Mesendoderm (in vitro differentiated cells): Measurements from ENCODE around the gene ADAM10.
A peak's percentile ranks its signal among the peaks of the same experiment; 100 is the strongest.

Experiments
- DNase-seq: peaks from one replicate; pipeline ENCODE4 v3.0.0; 2013
- H2AK5ac ChIP-seq: 2 replicates; pipeline ENCODE4 v1.6.1; 2013; ENCODE audit warnings: low read length, inconsistent platforms
- H2BK120ac ChIP-seq: 2 replicates; pipeline ENCODE4 v1.6.1; 2013; ENCODE audit warnings: low read depth, mild to moderate bottlenecking, low read length, moderate library complexity, mixed read lengths
- H2BK15ac ChIP-seq: replicated peaks from 2 replicates; pipeline ENCODE4 v1.6.1; 2013; ENCODE audit warnings: low read depth, mild to moderate bottlenecking, moderate library complexity
- H2BK5ac ChIP-seq: 2 replicates; pipeline ENCODE4 v1.6.1; 2013; ENCODE audit warnings: low read length, inconsistent platforms
- H3K18ac ChIP-seq: 2 replicates; pipeline ENCODE4 v1.6.1; 2013; ENCODE audit warnings: mild to moderate bottlenecking, low read length, mixed read lengths
- H3K23ac ChIP-seq: one replicate; pipeline ENCODE4 v1.6.1; 2013; ENCODE audit warnings: low read length
- H3K27ac ChIP-seq: 2 replicates; pipeline ENCODE4 v1.5.1; 2013; ENCODE audit warnings: low read depth, mild to moderate bottlenecking, inconsistent platforms, low read length, moderate library complexity
- H3K27me3 ChIP-seq: 2 replicates; pipeline ENCODE4 v1.6.1; 2013; ENCODE audit warnings: low read length, control low read depth, mild to moderate bottlenecking, inconsistent platforms; ENCODE audit not compliant: insufficient read depth, poor library complexity
- H3K36me3 ChIP-seq: 2 replicates; pipeline ENCODE4 v1.6.1; 2013; ENCODE audit warnings: low read length, inconsistent platforms; ENCODE audit not compliant: control insufficient read depth, insufficient read depth
- H3K4ac ChIP-seq: one replicate; pipeline ENCODE4 v1.6.1; 2013; ENCODE audit warnings: low read depth, mild to moderate bottlenecking, low read length, moderate library complexity
- H3K4me1 ChIP-seq: 2 replicates; pipeline ENCODE4 v1.6.1; 2013; ENCODE audit warnings: low read depth, low read length, inconsistent platforms; ENCODE audit not compliant: control insufficient read depth
- H3K4me2 ChIP-seq: 2 replicates; pipeline ENCODE4 v1.6.1; 2013; ENCODE audit warnings: low read length
- H3K4me3 ChIP-seq: 2 replicates; pipeline ENCODE4 v1.5.1; 2013; ENCODE audit warnings: mild to moderate bottlenecking, low read length
- H3K56ac ChIP-seq: one replicate; pipeline ENCODE4 v1.6.1; 2013; ENCODE audit warnings: low read length
- H3K79me1 ChIP-seq: 2 replicates; pipeline ENCODE4 v1.6.1; 2013; ENCODE audit warnings: low read length, inconsistent platforms
- H3K79me2 ChIP-seq: 2 replicates; pipeline ENCODE4 v1.6.1; 2013; ENCODE audit warnings: mild to moderate bottlenecking, low read length; ENCODE audit not compliant: control insufficient read depth, insufficient read depth
- H3K9ac ChIP-seq: 2 replicates; pipeline ENCODE4 v1.6.1; 2013; ENCODE audit warnings: low read length, inconsistent platforms
- H4K5ac ChIP-seq: one replicate; pipeline ENCODE4 v1.6.1; 2013; ENCODE audit warnings: low read length
- H4K8ac ChIP-seq: one replicate; pipeline ENCODE4 v1.6.1; 2013; ENCODE audit warnings: low read depth, mild to moderate bottlenecking, control low read depth, low read length, moderate library complexity
- WGBS: extraction: QIAGEN DNeasy Blood & Tissue Kit; methylation state at CpG from one replicate; pipeline ENCODE4 v1.1.7; 2013; ENCODE audit warnings: low lambda C conversion rate, missing lambda C conversion rate; ENCODE audit not compliant: insufficient coverage; ENCODE audit errors: extremely low coverage; 5-methylcytosine and 5-hydroxymethylcytosine counted together

The ADAM10 gene

DNA sequence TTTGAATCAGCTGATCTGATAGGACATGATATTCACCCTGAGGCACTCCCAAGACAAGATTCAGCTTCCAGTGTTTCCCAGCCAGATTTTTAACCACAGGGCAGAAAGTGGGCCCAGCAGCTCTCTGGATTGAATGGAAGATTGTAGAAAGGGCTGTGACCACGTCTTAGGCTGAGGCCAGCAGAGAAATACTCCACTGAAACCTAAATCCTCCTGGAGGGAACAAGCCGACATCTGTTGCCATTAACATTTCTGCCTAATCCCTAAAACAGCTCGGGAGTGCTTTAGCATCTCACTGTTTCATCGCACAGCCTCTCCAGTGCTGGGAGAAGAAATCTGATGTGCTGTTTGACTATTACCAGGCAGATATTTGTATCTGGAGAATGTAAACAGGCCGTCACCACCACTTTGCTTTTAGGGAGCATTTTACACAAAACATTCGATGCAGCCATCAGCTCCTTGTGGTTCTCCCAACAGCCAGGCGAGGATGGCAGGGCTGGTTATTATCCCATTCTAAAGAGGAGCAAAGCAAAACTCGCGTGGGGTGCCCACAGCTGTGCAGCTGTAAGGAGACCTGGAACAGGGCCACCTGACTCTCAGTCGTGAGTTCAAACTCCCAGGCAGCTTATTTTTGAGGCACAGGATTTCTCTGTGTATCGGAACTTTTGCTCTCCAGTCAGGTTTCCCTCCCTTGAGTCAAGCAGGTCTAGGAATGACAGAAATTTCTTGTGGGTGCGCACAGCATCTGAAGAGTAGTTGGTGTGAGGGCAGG, 200.3 kb downstream of the ADAM10 start:
- Histone ChIP-seq H3K27ac (no peak overlapping the region), H3K79me1 (no peaks in the 10 kb centered on the region), H2BK5ac (no peak overlapping the region), H4K5ac (no peak overlapping the region), H3K79me2 (no peaks in the 10 kb centered on the region), H3K18ac (no peak overlapping the region), H3K4me3 (no peak overlapping the region), H3K9ac (no peak overlapping the region), H3K4me2 (no peak overlapping the region), H3K4me1 (peaks cover 8% of the 10 kb centered on the region), H3K4ac (no peak overlapping the region), H3K27me3 (no peaks in the 10 kb centered on the region), H3K23ac (no peak overlapping the region), H3K36me3 (no peaks in the 10 kb centered on the region), H3K56ac (no peak overlapping the region), H2BK120ac (no peak overlapping the region), H4K8ac (no peak overlapping the region), H2BK15ac (no peak overlapping the region), H2AK5ac (no peak overlapping the region)
- no peak for DNase-seq
- WGBS, result no CpG with 5 or more reads among the region's 12 CpGs

DNA sequence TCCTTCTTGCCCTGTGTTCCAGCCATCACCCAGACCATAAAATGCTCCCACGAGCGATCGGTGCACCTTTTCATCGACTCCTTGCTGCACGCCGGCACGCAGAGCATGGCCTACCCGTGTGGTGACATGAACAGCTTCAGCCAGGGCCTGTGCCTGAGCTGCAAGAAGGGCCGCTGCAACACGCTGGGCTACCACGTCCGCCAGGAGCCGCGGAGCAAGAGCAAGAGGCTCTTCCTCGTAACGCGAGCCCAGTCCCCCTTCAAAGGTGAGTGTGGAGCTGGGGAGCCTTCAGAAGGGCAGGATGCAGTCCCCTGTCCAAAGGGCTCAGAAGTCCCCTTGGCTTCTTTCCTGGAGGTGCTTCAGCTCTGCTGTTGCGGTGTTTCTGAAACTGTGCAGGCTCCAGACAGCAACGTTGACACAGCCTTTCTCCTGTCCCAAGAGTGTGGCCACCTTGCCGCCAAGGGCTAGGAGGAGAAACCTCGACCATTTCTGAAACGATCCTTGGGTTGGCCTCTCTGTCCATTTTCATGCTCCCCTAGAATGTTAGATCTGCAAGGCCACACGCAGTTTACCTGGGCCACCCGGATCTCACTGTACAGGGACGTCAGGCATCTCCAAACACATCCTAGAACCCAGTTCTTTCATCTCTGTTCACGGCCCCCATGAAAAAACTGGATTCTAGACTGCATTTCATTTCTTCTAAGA, 201.0 kb downstream of the ADAM10 start:
- DNase-seq, result no peak
- Histone ChIP-seq H3K56ac (no peak overlapping the region), H2BK120ac (no peak overlapping the region), H4K8ac (no peak overlapping the region), H2AK5ac (no peak overlapping the region), H3K79me1 (no peaks in the 10 kb centered on the region), H3K23ac (peak overlapping the region; percentile 48), H3K27me3 (no peaks in the 10 kb centered on the region), H3K4me2 (no peak overlapping the region), H3K27ac (no peak overlapping the region), H4K5ac (no peak overlapping the region), H2BK5ac (no peak overlapping the region), H3K4me1 (peaks cover 8% of the 10 kb centered on the region), H3K79me2 (no peaks in the 10 kb centered on the region), H3K36me3 (no peaks in the 10 kb centered on the region), H3K9ac (no peak overlapping the region), H3K4ac (no peak overlapping the region), H3K18ac (no peak overlapping the region), H3K4me3 (no peak overlapping the region), H2BK15ac (no peak overlapping the region)
- WGBS, result no CpG with 5 or more reads among the region's 26 CpGs

DNA sequence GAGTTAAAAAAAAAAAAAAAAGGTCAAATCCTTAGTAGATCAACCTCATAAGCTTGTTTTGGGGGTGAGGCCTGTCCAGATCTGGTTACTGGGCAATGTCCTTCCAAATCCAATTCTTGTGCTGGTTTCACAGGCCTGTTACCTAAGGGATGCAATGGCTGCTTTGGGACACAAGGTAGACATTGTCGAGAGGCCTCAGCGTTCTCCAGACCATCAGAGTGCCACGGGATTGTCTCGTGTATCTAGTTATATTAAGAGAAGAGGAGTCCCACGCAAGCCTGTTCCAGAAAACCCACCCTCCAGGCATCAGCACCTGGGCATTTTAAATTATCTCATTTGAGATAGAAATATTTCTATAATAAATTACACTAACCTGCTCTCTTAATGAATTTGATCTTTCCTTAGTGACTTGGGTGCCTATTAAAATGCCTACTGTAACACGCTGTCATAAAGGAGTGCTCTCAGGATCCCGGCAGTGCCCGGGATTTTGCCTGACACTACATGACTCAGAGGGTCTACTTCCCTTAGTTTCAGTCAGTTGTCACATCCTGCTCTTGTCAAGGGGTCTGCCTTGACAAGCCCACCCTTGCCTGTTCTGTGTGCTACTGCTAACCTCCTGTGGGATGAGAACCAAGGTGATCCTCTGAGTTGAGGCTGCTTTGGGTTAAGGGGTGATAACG, 201.7 kb downstream of the ADAM10 start:
- peaks cover 8% of the 10 kb centered on the region for H3K4me1 ChIP-seq
- DNase-seq, result no peak
- no peak overlapping the region for H4K8ac ChIP-seq

DNA sequence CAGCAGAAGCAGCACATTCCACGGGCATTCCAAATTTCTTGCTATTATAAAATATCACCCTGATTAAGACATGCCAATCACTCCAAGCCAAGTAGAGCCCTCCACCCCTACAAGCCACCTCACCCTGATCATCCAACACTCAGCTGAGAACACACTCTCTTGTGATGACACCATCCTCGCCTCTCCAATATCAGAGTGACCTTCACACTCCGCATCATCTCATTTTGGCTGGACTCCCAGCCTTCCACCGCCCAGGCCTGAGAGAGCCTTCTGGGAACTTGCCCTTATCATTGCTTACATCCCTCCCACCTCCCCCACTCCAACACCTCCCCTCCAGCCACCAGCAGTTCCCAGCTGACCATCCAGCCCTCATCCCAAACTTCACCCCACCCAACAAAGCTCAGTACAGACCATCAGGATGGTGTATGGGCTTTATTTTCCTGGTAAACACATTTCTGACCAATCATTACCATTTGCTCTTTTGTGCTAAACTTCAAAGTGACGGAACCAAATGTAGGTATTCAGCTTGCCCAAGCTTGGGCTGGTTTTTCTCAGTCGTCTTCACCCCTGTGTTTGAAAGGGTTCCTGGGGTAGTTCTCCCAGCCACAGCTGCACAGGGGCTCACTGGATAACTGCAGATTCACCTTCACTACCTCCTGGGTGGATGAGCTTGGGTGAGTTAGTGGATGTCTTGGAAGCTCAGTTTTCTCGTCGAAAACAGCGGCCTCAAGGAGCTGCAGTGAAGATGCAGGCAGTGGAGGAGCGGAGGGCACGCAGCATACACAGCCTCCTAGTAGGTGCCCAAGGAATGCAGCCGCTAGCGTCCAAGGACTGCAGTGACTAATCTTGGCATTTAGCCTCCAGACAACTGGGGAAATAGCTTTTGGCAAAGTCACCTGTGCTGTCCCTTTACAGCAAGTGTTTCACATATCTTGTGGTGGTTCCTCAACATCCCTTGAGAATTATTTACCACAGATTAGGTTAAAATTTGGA, 202.6 kb downstream of the ADAM10 start:
- Histone ChIP-seq H3K79me2 (no peaks in the 10 kb centered on the region), H3K56ac (no peak overlapping the region), H3K36me3 (no peaks in the 10 kb centered on the region), H3K27ac (no peak overlapping the region), H3K4me3 (no peak overlapping the region), H4K5ac (no peak overlapping the region), H3K9ac (no peak overlapping the region), H3K4me1 (peaks cover 3% of the 10 kb centered on the region), H3K27me3 (no peaks in the 10 kb centered on the region), H2BK15ac (no peak overlapping the region), H3K79me1 (no peaks in the 10 kb centered on the region), H3K4me2 (no peak overlapping the region), H4K8ac (no peak overlapping the region), H2AK5ac (no peak overlapping the region), H2BK120ac (no peak overlapping the region), H3K18ac (no peak overlapping the region), H3K4ac (no peak overlapping the region), H2BK5ac (no peak overlapping the region), H3K23ac (no peak overlapping the region)
- DNase-seq, result peak; percentile 81
- WGBS, result no CpG with 5 or more reads among the region's 13 CpGs

More for the DNA sequence above, 201.7 kb downstream of the ADAM10 start:
- whole genome bisulfite sequencing, result no CpG with 5 or more reads among the region's 9 CpGs
- no peak overlapping the region for H3K56ac ChIP-seq
- peak overlapping the region; percentile 48 for H3K23ac ChIP-seq
- no peaks in the 10 kb centered on the region for H3K36me3 ChIP-seq
- no peak overlapping the region for H3K18ac ChIP-seq
- no peak overlapping the region for H2BK120ac ChIP-seq
- no peak overlapping the region for H3K4me2 ChIP-seq
- H3K79me1 ChIP-seq, result no peaks in the 10 kb centered on the region
- H3K79me2 ChIP-seq, result no peaks in the 10 kb centered on the region
- no peak overlapping the region for H2BK15ac ChIP-seq
- H4K5ac ChIP-seq, result no peak overlapping the region
- H3K4me3 ChIP-seq, result no peak overlapping the region
- no peak overlapping the region for H3K9ac ChIP-seq
- no peak overlapping the region for H2BK5ac ChIP-seq
- no peak overlapping the region for H2AK5ac ChIP-seq
- no peak overlapping the region for H3K27ac ChIP-seq
- no peaks in the 10 kb centered on the region for H3K27me3 ChIP-seq
- H3K4ac ChIP-seq, result no peak overlapping the region

DNA sequence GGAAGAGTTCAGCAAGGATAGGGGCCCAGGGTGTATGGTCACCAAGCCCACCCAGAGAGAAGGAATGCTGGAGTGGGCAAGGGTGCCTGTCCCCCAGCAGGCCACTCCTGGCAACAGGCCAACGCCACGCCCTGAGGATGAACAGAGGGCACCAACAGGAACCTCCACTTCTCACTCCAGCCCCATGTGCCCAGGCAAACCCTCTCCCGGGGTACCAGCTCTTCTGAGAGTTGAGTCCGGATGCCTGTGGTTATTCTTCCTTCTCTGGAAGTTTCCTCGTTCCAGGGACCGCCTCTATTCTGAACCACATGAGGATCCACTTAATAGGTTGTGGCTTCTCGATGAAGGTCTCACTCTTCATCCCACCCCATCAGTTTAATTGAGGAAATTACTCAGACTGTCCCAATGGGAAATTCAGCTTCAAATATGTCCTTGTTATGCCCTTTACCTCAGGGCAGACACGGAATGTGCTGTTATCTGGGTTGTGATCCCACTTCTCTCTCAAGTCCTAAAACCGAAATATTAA, 203.4 kb downstream of the ADAM10 start:
- Histone ChIP-seq H3K4me2 (no peak overlapping the region), H2BK120ac (no peak overlapping the region), H3K36me3 (no peaks in the 10 kb centered on the region), H4K5ac (no peak overlapping the region), H3K23ac (no peak overlapping the region), H3K4ac (no peak overlapping the region), H2BK15ac (no peak overlapping the region), H2AK5ac (no peak overlapping the region), H3K79me1 (no peaks in the 10 kb centered on the region), H3K9ac (no peak overlapping the region), H3K4me1 (no peaks in the 10 kb centered on the region), H2BK5ac (no peak overlapping the region), H3K18ac (no peak overlapping the region), H3K4me3 (no peak overlapping the region), H3K27ac (no peak overlapping the region), H3K27me3 (no peaks in the 10 kb centered on the region), H3K79me2 (no peaks in the 10 kb centered on the region), H4K8ac (no peak overlapping the region), H3K56ac (no peak overlapping the region)
- no CpG with 5 or more reads among the region's 9 CpGs for WGBS
- no peak for DNase-seq
